Stimulated activated CD8-positive, alpha-beta memory T cell treated with anti-CD3 and anti-CD28 coated beads, Interleukin-2, amount 100 ng/mL, for 1 hour (primary cell): ENCODE measurements around the gene HOXA6.

Experiments
- DNase-seq, 2 donors: peaks; one replicate each; pipeline ENCODE4 v3.0.0-alpha.2; 2020; ENCODE audit warnings: low read depth in 2 of 2

The HOXA6 gene

DNA sequence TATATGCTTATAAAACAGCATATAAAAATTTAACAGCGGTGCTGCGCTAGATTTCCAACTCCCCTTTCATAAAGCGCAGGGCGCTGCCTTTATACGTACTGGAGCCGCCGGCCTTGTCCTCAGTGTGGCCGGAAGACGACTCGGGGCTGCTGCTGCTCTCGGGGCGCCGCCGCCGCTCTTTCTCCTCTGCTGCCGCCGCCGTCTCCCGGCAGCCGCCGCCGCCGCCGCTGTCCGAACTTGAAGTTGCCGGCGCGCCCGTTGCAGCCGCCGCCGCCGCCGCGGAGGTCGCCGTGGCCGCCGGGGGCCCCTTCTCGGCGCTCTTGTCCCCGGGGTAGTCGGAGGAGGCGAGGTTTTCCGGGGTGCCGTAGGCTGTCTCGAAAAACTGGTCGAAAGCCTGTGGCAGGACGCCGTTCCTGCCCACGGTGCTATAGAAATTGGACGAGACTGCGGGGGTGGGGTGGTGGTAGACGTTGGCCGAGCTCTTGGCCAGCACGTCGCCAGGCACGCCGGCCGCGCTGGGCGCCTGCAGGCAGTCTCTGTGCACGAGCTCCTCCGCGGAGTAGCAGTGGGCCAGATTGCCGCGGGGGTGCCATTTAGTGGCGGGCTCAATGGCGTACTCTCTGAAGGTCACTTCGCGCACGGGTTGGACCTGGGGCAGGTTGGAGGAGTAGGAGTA lies 36.9 kb upstream of the HOXA6 start:
- DNase-seq: no peak

DNA sequence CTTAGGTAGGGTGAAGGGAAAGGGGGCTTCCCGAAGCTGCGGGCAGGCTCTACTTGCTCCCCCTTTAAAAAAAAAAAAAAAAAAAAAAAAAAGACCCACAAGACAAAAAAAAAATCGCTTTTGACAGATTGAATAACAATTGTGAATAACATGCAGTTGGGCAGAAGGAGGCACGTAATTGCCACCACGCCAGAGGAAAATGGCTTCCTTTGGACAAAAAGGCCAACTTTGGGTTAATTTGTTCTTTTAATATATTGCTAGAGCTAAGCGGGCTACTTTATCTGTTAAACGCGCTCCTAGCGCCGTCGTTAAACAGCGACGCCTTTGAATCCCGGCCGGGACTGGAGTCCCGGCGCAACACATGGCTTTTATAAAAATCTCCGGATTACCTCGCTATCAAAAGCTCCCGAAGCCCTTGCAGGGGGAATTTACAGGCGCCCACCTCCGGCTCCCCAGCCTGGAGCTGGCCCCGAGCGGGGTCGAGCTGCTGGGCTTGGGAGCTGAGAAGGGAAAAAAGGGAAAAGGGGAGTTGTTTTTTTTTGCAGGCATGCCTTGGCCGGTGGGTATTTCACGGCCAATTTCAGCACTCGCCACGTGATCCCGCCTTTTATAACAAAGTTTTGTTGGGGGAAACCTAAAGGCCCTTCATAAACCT lies 36.2 kb upstream of the HOXA6 start:
- no peak for DNase-seq

DNA sequence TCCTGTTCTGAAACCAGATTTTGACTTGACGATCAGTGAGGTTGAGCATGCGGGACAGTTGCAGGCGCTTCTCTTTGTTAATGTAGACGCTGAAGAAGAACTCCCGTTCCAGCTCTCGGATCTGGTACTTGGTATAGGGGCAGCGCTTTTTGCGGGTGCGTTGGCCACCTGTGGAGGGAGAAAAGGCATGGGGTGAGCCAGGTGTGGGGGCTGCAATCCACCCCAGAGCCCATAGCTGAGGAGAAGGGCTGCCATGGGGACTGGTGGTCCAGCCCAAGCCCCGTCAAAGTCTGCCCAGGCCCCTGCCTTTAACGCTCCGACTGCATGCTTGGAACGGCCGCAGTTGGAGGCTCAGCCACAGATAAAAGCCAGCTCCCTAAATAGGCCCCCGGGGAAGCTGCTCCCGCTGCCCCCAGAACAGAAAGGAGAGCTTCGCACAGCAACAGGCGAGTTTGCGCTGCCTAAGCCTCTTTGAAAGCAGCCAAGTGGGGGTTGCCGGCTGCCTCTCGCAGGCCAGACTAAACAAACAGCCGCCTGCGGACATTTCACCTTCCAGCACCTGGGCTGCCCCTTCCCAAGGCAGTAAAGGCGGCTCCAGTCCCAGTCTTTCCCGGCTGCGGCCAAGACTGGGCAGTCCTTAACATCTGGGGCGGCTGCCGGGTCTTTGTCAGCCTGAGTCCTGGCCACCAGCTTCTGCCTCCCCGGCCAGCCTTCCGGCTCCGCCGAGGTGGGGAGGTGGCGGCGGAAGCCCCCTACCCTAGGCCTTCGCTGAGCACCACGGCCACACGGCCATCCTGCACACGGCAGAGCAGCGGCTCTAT lies 35.5 kb upstream of the HOXA6 start:
- no peak for DNase-seq

DNA sequence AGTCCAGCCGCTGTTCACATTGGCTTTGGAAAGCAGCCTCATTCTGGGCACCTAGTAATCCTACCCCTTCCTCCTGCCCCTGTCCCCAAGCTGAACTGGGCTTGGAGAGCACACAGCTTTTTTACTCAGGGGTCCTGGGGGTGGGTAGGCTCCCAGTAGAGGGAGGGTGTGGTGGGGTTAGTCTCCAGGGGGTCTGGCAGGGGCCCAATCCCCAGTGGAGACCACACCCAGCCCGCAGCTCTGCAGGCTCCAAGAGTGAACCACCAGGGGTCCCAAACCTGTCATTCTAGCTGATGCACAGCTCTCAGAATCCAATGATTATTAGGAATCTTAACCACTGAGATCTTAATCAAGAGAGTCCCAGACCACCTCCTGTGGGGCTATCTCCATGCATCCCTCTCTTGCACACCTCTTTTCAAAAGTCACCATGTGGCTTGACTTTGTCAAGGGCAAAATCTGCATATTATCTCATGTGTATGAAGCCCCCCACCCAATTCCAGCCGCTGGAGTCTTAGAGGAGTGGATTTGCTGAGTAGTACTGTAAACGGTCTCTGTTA lies 34.8 kb upstream of the HOXA6 start:
- no peak for DNase-seq

DNA sequence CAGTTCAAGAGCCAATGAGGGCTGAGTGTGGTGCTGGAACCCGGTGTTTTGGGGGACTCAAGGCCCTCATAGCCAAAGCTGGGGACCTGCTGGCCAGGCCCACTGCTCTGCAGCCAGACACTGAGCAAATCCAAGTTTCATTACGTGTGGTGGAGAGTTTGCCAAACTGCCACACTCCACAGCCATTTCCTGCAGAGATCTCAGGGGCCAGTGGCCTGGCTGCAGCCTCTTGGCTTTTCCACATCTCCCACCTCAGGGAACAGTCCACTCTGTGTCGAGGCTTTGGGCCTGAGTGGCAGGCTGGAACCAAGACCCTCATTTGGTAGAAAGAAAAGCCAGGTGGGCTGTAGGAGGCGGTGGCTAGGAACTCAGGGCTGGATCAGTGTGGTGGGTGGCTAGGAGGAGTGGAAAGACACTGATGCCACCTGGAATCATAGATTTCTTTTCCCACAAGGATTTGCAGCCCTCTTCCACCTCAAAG lies 34.3 kb upstream of the HOXA6 start:
- no peak for DNase-seq

DNA sequence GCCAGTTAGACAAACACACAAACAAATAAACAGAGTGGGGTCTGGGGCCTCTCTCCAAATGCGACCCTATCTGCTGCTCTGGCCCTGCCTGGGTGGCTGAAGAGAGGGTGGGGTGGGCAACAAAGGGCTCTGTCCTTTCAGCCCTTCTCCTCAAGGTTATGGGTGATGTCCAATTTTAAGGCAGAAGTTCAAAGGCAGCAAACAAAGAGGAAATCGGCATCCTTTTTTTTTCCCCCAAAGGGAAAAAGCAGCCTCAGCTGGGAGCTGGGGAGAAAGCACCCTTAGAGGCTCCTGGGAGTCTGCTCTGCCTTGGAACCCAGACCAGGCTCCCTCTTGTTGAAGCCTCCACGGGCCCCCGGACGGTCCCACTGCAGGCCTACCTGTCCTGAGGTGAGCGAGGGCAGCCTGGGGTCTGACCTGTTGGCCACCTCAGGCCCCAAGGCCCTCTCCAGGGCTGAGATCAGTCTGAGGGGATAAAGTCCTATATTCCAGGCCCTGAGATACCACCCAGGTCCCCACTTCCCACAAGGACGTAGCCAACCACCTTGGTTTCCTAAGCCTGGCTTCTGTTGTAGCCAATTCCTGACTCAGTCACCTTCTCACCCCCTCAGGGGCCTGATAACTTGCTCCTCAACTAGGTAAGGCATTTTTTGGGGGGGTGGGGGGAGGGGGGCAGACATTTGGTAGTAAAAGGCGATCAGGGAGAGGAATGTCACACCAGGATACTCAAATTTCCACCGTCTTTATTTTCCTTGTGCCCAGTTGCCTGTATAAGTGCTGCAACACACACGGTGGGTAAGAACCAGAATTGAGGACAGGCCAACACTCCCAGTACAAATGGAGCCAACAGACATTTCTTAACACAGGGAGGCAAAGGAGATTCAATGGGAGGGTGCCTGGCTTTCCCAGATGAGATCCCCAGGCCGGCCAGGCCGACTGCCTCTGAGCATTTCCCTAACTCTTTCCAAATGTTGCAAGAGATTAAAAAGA lies 33.2 kb upstream of the HOXA6 start:
- DNase-seq: no peak

DNA sequence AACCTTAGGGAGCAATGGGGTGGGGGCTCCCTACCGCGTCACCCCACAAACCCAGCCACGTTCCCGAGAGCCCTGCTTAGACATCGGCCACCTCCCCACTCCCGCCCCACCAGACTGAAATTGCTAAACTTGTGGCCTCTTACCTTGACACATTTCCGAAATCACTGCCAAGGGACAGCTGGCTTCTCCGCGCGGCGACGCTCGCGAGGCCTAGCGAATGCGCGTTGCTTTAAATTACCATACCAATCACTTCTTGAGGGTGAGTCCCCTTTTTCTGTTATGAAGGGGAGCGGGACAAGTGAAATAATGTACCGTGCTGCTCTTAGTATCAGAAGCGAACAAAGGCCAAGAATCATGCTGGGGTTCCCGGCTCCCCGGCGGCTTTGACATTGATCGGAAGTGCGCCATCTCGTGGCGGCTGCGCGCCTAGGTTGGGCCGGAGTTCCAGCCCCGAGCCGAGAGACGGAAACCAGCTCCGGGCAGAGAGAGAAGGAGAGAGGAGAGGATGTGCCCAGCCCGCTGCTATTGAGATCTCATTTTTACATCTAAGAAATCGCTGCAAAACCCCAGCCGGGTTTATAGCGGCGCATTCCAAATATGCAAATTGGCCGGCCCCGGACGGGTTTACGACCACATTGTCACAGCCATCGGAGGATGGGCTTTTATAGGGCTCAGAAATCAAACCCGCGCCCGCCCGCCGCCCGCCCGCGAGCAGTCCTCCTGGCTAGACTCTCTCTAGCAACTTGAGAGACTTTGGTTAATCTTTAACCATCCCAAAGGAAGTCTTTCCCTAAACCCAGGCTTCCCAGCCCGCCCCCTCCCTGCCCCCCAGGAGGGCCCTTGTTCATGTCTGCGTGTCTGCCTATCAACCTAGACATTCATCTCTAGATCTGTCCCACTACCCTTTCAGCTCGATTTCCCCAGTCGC lies 32.2 kb upstream of the HOXA6 start:
- peak in 1 of 2 donors; percentile 36 for DNase-seq

DNA sequence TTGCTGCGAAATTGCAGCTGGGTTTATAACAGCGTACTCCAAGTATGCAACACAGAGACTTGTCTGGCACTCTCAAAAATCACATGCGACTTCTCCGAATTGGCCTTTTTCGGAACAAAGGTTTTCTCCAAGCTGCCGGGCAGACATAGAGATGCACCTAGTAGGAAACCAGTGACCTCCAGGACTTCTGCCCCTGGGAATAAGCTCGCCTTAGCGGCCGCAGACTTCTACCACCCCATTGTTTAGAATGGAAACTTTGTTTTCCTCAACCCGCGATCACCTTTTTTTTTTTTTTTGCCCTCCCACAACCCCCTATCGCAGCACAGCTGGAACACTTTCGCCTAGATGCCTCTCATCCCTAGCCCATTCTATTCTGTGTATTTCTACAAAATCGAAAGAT lies 31.5 kb upstream of the HOXA6 start:
- DNase-seq: no peak

DNA sequence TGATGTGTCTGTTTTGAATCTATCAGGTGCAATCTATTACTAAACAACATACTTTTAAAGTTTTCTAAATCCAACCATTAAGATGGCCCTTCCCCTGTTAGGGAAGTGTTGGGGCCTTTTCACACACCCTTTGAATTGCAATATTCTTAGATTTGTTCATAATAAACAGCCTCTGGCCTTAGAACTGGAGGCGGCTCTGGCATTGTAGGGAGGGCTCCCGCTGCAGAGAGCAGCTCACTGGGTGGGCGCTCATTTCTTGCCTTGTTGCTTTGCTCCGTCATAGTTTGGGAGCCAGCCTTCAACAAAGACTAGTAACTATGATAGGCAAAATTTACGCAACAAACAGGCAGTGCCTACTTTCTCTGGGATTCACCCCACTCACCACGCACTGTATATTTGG lies 30.8 kb upstream of the HOXA6 start:
- no peak for DNase-seq

DNA sequence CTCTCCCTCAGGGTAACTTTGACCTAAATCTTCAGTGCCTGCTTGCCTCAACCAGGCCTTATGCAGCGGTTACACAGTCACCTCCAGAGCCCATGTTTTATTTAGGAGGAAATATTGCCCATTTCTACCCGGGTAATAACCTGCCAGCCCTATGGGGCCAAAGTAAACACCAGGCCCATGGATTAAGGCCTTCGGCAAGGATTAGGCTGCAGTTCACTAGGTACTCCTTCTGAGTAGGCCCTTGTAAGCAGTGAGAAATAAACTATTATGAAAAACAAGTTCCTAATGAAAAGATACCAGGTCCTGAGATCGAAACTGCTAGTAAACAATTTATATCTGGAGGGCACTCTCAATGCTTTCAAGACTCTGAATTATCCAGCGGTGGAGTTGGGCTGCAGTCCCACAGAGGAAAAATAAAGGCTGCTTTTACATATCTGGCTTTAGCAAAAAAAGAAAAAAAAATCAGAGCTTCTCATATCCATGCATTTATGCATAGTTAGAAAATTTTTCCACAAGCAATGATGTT lies 30.3 kb upstream of the HOXA6 start:
- DNase-seq: no peak

DNA sequence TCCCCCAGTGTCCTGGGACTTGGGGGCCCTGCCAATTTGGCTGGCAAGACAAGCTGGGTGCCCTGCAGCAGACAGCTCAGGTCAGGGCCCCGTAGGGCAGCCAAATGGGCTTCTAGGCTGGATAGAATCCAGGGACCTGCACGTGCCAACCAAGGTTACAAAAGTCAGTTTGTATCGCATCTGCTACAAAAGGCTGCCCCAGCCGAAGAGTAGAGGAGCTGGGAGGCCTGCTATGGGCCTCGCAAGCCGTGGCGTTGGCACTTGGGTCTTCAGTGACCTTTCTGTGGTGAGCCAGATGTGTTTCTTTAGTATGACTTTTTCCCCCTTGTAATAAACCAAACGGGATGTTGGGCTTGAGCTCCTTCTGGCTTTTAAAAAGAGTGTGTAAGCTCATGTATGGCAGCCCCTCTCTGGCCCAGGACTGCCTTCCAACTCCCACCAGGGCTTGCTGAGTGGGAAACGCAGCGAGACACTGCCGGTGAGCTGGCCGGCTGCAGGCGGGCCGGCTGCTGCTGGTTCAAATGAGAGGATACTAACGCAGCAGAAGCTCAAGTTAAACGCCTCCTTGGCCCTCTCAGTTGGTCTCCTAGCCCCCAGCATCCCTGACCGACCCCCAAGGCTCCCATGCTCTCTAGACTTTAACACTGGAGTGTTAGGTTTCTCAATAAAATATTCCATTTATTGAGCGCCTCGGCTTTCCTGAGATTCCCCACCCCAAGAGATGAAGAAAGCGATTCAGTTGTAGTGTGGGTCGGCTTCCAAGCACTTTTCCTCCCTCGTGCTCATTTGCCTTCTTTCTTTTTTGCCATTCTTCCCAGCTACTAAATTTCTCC lies 29.6 kb upstream of the HOXA6 start:
- DNase-seq: no peak

DNA sequence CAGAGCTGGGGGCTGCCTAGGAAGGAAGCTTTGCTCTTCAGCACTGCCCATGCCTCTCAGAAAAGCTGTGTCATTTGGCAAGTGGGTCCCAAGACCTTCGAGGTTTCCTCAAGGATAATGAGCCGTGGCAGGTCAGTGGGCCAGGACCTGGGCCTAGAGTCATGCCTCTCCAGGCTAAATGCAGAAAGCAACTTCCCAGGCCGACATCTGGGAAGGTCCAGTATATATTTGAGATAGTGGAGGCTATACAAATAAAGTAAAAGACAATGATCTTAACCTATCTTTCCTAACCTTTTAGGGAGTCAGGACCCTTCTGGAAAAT lies 28.9 kb upstream of the HOXA6 start:
- no peak for DNase-seq

DNA sequence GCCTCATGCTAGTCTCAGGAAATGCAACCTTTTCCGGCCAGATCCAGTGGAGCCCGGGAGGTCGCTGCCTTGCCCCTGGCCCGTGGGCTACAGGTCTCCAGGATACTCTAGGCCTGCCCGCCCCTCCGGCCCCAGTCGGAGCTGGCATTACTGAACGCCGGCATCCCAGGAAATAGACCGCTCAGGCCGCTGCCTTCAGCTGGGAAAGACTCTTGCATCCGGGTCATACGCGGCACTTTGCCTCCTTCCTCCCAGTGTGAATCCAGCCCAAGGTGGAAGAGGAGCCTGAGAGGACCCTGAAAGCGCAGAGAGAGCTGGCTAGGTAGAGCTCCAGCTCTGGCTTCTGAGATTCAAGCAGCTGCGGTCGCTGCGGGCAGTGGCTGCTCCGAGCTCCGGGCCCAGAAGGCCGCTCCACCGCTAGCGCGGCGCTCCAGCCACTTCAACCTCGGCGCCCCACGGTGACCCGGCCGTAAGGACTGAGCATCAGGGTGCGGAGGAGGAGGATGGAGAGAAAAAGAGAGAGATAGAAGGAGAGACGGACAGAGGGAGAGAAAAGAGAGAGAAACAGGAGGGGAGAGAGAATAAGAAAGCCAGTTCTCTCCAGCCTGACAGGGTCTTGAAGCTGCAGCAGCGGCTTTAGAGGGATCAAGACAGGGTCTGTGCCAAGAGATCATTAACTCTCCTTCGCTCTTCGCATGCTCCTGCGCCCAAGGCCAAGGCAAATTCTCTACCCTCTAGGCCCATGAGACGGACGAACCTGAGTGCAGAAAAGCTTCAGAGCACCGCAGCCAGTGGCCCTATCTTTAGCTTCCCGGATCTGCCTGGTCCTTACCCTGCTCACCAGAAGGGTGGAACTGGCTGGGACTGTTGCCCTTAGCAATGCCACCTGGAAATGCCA lies 28.3 kb upstream of the HOXA6 start:
- DNase-seq: no peak

DNA sequence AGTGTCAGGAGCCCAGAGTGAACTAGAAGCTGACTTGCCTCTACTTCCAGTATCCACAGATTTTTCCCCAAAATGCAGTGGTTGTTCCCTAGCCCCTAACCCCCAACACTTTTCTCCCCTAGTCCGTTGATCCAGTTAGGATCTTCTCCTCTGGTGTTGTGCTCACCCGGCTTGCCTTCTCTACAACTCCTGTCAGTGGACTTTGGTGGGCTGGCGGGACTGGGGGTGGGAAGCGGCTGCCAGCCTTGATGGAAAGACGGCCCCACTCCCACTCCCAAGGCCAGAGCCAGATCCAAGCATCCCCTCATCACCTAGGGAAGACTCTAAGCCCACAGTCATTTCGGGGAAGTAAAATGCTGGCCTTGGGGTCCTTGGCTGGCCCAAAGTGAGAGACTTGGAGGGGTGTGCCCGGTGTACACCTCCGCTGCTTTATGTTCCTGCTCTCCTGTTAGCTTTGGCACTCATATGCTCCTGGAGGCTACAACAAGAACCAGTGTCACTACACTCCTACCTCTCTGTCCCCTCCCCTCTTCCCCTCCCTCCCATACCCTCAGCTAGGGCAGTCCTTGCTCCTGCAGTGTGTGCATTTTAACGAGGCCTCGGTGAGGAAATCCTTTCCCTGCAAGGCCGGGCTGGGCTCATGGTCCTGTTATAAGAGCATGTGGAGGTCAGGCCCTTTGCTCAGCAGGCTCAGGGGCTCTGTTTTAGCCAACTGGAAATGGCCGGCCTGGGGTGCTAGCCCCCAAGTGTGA lies 27.5 kb upstream of the HOXA6 start:
- no peak for DNase-seq

DNA sequence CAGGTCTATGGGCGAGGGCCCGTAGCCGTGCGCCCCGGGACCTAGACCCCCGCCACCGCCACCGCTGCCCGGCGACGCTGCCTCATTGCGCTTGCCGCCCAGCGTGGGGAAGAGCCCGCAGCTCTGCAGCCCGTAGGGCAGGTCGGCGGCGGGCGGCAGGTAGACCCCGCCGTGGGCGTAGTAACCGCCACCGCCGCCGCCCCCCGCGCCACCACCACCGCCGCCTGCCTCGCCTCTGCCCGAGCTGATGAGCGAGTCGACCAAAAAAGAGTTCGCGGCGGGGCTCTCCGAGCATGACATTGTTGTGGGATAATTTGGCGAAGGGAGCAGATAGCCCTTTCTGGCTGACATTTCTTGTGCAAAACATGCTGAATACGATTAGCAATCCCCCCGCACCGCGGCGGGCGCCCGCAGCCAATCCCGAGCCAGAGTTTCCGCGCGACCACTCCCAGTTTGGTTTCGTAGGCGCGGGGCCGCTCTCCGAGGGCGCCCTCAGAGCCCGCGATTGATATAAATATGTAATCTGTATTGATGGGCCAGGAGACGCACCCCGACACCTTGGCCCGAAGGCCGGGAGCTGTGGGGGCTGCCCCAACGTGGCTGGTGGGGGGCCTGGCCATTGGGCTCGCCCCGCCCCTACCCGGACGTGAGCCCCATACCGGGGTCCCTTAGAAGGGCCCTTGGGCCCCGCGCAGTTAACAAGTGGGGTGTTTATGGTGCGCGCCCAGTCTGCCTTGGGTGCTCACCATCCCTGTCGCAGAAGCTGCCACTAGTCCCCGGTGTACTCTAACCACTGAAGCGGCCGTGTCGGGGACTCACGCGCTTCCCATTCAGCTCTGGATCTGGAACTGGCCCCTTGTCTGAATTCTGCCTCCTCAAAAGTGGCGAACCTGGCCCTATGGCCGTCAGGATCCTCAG lies 26.6 kb upstream of the HOXA6 start, which contains the start of gene HOXA10:
Gene HOXA10 (minus strand): TSS at position 365 of the 918 bp plus-strand sequence. CDS start 14 bp downstream, at position 351.
- no peak for DNase-seq

DNA sequence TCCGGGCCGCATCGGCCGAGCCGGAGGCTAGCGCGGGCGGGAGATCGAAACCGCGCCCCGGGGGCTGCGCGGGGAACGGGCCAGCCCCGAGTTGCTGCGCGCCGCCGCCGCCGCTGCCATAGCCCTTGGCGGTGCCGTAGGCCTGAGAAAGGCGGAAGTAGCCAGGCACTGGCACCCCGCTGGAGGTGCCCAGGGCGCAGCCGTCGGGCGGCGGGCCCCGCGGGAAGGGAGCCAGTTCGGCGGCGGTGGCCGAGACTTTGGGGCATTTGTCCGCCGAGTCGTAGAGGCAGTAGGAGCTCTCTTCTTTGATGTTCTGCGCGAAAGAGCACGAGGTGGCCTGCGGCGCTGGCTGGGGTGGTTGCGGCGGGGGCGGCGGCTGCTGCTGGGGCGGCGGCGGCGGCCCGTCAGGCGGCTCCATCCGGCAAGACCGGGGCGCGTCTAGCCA lies 26.0 kb upstream of the HOXA6 start:
- no peak for DNase-seq
